ENCODE data around the gene USP32. TPM values are rescaled to one million over a fixed set of nuclear protein-coding genes. Genes with fewer than 3 reads are reported as not detected.

The USP32 gene
- total RNA-seq, 1 donor from 2014 or later = 53.6 TPM

GRCh38 chr17:60355663-60356594 lies 36.0 kb downstream of the USP32 start:
- H3K9me3 Mint-ChIP-seq (ENCODE audit: unreplicated experiment) = no peaks in the 10 kb centered on the region
- H3K36me3 Mint-ChIP-seq (ENCODE audit: unreplicated experiment) = peaks cover 3% of the 10 kb centered on the region
- H3K27me3 Mint-ChIP-seq (ENCODE audit: unreplicated experiment) = no peaks in the 10 kb centered on the region
- TF ChIP-seq, protein P1, sequence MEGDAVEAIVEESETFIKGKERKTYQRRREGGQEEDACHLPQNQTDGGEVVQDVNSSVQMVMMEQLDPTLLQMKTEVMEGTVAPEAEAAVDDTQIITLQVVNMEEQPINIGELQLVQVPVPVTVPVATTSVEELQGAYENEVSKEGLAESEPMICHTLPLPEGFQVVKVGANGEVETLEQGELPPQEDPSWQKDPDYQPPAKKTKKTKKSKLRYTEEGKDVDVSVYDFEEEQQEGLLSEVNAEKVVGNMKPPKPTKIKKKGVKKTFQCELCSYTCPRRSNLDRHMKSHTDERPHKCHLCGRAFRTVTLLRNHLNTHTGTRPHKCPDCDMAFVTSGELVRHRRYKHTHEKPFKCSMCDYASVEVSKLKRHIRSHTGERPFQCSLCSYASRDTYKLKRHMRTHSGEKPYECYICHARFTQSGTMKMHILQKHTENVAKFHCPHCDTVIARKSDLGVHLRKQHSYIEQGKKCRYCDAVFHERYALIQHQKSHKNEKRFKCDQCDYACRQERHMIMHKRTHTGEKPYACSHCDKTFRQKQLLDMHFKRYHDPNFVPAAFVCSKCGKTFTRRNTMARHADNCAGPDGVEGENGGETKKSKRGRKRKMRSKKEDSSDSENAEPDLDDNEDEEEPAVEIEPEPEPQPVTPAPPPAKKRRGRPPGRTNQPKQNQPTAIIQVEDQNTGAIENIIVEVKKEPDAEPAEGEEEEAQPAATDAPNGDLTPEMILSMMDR (IDR thresholded peaks at IDR 0.05) = no peak
- H3K27ac Mint-ChIP-seq (ENCODE audit: unreplicated experiment) = peak overlapping the region; percentile 0
- no peak overlapping the region for H3K4me3 Mint-ChIP-seq (ENCODE audit: unreplicated experiment)
- no peak for DNase-seq (ENCODE audit: extremely low spot score, unreplicated experiment)
- peaks cover 49% of the 10 kb centered on the region for H3K4me1 Mint-ChIP-seq (ENCODE audit: unreplicated experiment)

DNA sequence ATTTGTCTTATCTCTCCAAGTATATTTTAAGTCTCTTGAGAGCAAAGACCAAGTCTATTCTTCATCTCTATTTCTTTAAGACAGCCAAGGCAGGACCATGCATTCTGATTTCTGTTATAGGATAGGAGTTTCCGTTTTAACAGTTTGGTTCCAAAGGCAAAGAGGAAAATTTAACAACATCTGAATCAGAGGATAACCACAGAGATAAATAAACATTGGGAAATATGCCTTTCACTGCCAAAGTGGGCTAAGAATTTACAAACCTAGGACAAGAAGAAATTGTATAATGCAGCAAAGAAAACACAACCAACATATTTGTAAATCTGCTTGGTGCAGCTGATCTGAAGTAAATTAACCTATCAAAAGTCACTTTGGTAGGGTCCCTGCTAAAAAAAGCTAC lies 37.7 kb downstream of the USP32 start:
- no peaks in the 10 kb centered on the region for H3K9me3 Mint-ChIP-seq (ENCODE audit: unreplicated experiment)
- TF ChIP-seq, protein P1 (IDR thresholded peaks at IDR 0.05) = no peak
- H3K27me3 Mint-ChIP-seq (ENCODE audit: unreplicated experiment) = no peaks in the 10 kb centered on the region
- H3K36me3 Mint-ChIP-seq (ENCODE audit: unreplicated experiment) = peaks cover 3% of the 10 kb centered on the region
- H3K27ac Mint-ChIP-seq (ENCODE audit: unreplicated experiment) = peak overlapping the region; percentile 23
- no peak overlapping the region for H3K4me3 Mint-ChIP-seq (ENCODE audit: unreplicated experiment)
- H3K4me1 Mint-ChIP-seq (ENCODE audit: unreplicated experiment) = peaks cover 52% of the 10 kb centered on the region
- DNase-seq (ENCODE audit: extremely low spot score, unreplicated experiment) = no peak

DNA sequence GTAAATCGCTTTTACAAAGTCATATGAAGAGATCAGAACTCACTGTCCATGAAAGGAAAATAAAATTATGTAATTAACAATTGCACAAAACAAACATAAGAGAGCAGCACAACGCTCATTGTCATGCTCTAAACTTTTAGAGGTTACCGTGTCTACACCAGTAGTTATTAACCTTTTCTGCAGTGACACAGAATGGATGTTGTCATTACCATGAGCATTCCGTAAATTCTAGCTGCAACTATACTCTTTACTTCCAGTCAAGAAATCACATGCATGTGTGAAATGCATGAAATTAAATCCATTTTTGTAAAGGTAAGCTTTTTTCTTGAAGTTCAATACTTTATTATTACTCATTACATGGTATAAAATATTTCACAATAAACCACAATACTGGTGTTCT lies 38.2 kb downstream of the USP32 start:
- H3K4me3 Mint-ChIP-seq (ENCODE audit: unreplicated experiment) = no peak overlapping the region
- no peak for DNase-seq (ENCODE audit: extremely low spot score, unreplicated experiment)
- peak overlapping the region; percentile 23 for H3K27ac Mint-ChIP-seq (ENCODE audit: unreplicated experiment)
- H3K4me1 Mint-ChIP-seq (ENCODE audit: unreplicated experiment) = peaks cover 52% of the 10 kb centered on the region
- no peaks in the 10 kb centered on the region for H3K36me3 Mint-ChIP-seq (ENCODE audit: unreplicated experiment)
- TF ChIP-seq, protein P1 (IDR thresholded peaks at IDR 0.05) = no peak
- H3K27me3 Mint-ChIP-seq (ENCODE audit: unreplicated experiment) = no peaks in the 10 kb centered on the region
- no peaks in the 10 kb centered on the region for H3K9me3 Mint-ChIP-seq (ENCODE audit: unreplicated experiment)

- Mint-ChIP-seq H3K4me1 (ENCODE audit: unreplicated experiment) (peaks cover 47% of the 10 kb centered on the region), H3K36me3 (ENCODE audit: unreplicated experiment) (no peaks in the 10 kb centered on the region), H3K9me3 (ENCODE audit: unreplicated experiment) (no peaks in the 10 kb centered on the region), H3K27me3 (ENCODE audit: unreplicated experiment) (no peaks in the 10 kb centered on the region), H3K4me3 (ENCODE audit: unreplicated experiment) (no peak overlapping the region), H3K27ac (ENCODE audit: unreplicated experiment) (no peak overlapping the region)
- no peak for DNase-seq (ENCODE audit: extremely low spot score, unreplicated experiment)
- TF ChIP-seq, protein P1 (IDR thresholded peaks at IDR 0.05) = no peak
These were observed 39.4 kb downstream of the USP32 start for GRCh38 chr17:60352569-60352968.

GRCh38 chr17:60352071-60352470 lies 39.9 kb downstream of the USP32 start:
- Mint-ChIP-seq H3K27ac (ENCODE audit: unreplicated experiment) (no peak overlapping the region), H3K4me3 (ENCODE audit: unreplicated experiment) (no peak overlapping the region), H3K36me3 (ENCODE audit: unreplicated experiment) (no peaks in the 10 kb centered on the region), H3K27me3 (ENCODE audit: unreplicated experiment) (no peaks in the 10 kb centered on the region), H3K4me1 (ENCODE audit: unreplicated experiment) (peaks cover 45% of the 10 kb centered on the region), H3K9me3 (ENCODE audit: unreplicated experiment) (no peaks in the 10 kb centered on the region)
- DNase-seq (ENCODE audit: extremely low spot score, unreplicated experiment) = no peak
- TF ChIP-seq, protein P1 (IDR thresholded peaks at IDR 0.05) = no peak

Data from osteocyte (in vitro differentiated cells).